Subcutaneous adipose tissue (tissue), 4 donors: Measurements from ENCODE around the gene PHOX2B. TPM values are rescaled to one million over a fixed set of nuclear protein-coding genes. Genes with fewer than 3 reads are reported as not detected.

ENCODE experiments used
- total RNA-seq, 4 donors: library from RNA; depleted of rRNA; stranded (reverse); fragments of >200 nt; gene quantifications; one replicate each; pipeline ENCODE4 v1.1.0, GENCODE V29; 2016
- TF ChIP-seq, protein P1 (sequence below): fragments of 450-650 bp; IDR thresholded peaks from one replicate; pipeline ENCODE4 v1.5.1; 2016; ENCODE audit warnings: low read depth, mild to moderate bottlenecking, control low read depth, antibody characterized with exemption, moderate library complexity

PHOX2B gene
- total RNA-seq, 4 donors from 2014 or later, result not detected

GRCh38 chr4:41785665-41786064 is 37.1 kb upstream of the PHOX2B start:
- TF ChIP-seq, protein P1, sequence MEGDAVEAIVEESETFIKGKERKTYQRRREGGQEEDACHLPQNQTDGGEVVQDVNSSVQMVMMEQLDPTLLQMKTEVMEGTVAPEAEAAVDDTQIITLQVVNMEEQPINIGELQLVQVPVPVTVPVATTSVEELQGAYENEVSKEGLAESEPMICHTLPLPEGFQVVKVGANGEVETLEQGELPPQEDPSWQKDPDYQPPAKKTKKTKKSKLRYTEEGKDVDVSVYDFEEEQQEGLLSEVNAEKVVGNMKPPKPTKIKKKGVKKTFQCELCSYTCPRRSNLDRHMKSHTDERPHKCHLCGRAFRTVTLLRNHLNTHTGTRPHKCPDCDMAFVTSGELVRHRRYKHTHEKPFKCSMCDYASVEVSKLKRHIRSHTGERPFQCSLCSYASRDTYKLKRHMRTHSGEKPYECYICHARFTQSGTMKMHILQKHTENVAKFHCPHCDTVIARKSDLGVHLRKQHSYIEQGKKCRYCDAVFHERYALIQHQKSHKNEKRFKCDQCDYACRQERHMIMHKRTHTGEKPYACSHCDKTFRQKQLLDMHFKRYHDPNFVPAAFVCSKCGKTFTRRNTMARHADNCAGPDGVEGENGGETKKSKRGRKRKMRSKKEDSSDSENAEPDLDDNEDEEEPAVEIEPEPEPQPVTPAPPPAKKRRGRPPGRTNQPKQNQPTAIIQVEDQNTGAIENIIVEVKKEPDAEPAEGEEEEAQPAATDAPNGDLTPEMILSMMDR, result no peak

GRCh38 chr4:41784191-41784979 is 35.9 kb upstream of the PHOX2B start:
- TF ChIP-seq, protein P1, result no peak

DNA sequence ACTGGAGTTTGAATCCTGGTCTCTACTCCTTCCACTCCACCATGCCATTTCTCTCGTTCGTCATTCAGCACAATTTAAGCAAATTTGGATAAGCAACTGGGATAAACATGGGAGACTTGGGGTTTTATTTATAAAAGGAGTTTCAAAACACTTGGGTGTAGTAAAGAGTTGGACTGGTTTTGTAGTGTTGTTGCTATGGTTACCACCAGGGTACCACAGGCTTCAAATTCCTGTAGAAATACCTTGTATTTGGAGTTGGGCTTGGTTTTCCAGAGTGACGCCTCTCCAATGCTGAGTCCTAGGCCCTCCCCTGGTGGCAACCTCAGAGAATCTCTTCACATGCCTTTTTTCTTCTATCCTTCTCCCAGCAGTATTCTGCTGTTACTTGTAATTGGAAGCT is 27.9 kb upstream of the PHOX2B start:
- TF ChIP-seq, protein P1, result no peak

GRCh38 chr4:41763729-41764128 is 15.2 kb upstream of the PHOX2B start:
- TF ChIP-seq, protein P1, result no peak

DNA sequence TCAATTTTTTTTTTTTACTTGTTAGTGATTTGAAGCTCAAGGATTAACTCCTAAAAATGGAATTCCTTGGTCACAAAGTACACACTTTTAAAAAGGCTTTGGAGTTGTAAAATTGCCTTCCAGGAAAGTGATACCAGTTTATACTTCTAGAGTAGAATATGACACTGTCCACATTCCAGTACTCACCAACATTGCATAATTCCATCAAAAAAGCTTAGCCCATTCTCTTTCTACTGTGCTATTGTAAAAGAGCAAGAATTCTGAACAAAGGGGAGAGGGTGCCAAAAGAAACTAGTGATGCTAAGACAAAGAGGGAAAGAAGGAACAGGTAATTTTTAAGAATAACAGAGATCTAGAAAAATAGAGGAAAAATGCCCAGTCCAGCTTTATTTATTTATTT is 10.4 kb upstream of the PHOX2B start:
- TF ChIP-seq, protein P1, result no peak

DNA sequence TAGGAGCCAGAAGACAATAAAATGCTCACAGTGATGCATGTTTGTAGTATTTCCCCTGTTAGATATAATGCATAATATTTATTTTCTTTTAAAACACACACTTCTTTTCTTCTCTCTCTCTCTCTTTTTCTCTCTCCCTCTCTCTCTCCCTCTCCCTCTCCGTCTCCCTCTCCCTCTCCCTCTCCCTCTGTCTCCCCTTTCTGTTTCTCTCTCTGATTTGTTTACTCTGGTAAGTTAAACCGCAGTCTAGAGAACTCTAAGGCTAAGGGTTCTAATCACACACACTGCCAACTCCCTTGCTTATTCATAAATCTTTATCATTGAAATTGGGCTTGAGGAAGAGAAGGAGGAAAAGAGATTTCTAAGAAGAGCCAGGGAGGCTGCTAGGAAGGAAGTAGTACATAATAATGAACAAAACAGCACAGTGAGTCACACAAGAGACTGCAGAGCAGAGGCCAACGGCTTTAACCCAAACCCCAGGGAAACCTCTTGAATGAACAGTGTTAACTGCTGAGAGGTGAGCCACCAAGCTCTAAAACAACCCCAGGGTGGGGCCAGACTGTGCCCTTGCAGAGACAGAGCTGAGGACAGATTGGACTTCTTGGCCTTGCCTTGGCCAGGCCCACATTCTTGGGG is 9.1 kb upstream of the PHOX2B start:
- TF ChIP-seq, protein P1, result no peak

- TF ChIP-seq, protein P1, result no peak
Observed at GRCh38 chr4:41753942-41754341, 5.4 kb upstream of the PHOX2B start.
